T-helper 1 cell treated with Interleukin-12 subunit alpha and Interleukin-12 subunit beta and Interleukin-4 antibody, amounts not matched to agents 30 ng/mL and 1 ng/mL, for 36 hours (primary cell): ENCODE results near the gene C15orf62. TPM values are rescaled to one million over a fixed set of nuclear protein-coding genes. Genes with fewer than 3 reads are reported as not detected.

Source experiments
- intact Hi-C: fragments of 100-400 bp; cut with micrococcal nuclease; formaldehyde crosslinking; loops from one replicate; pipeline ENCODE4 v1.15.1; 2024
- total RNA-seq: library from RNA; stranded (reverse); gene quantifications from 2 replicates; pipeline ENCODE4 v1.2.3, GENCODE V29; 2022

C15orf62 gene
- total RNA-seq, 1 donor from 2014 or later: 0.56 TPM

GRCh38 chr15:40775740-40776536 is 6.2 kb downstream of the C15orf62 start:
- intact Hi-C loops: no loop called here

GRCh38 chr15:40776537-40777141 is 6.9 kb downstream of the C15orf62 start:
- intact Hi-C loops: no loop called here

- intact Hi-C loops: loop anchor here (1.0 to 2.0 kb wide), 7 partner anchors 28 to 263 kb away; partner anchors contain the start of genes RAD51 and RMDN3
Measured at GRCh38 chr15:40782609-40783227, 12.9 kb downstream of the C15orf62 start.

- intact Hi-C loops: no loop called here
Measured at GRCh38 chr15:40785164-40785563, 15.4 kb downstream of the C15orf62 start.

- intact Hi-C loops: no loop called here
Measured at GRCh38 chr15:40785814-40786213, 16.0 kb downstream of the C15orf62 start.

- intact Hi-C loops: loop anchor here (1.0 kb wide), 1 partner anchor 20 kb away; the partner anchor contains the start of genes DNAJC17 and ZFYVE19
Measured at GRCh38 chr15:40787344-40787841, 17.6 kb downstream of the C15orf62 start.

- intact Hi-C loops: loop anchor here (1.0 kb wide), 1 partner anchor 19 kb away; the partner anchor contains the start of genes DNAJC17 and ZFYVE19
Measured at GRCh38 chr15:40787991-40788390, 18.2 kb downstream of the C15orf62 start.

GRCh38 chr15:40789119-40789518 is 19.3 kb downstream of the C15orf62 start:
- intact Hi-C loops: no loop called here

- intact Hi-C loops: no loop called here
Measured at GRCh38 chr15:40789999-40790398, 20.2 kb downstream of the C15orf62 start.

GRCh38 chr15:40790718-40791117 is 20.9 kb downstream of the C15orf62 start:
- intact Hi-C loops: no loop called here

- intact Hi-C loops: no loop called here
Measured at GRCh38 chr15:40792394-40792793, 22.6 kb downstream of the C15orf62 start.

GRCh38 chr15:40793216-40793989 is 23.6 kb downstream of the C15orf62 start:
- intact Hi-C loops: no loop called here

- intact Hi-C loops: no loop called here
Measured at GRCh38 chr15:40796041-40796440, 26.3 kb downstream of the C15orf62 start.

GRCh38 chr15:40796512-40796911 is 26.7 kb downstream of the C15orf62 start:
- intact Hi-C loops: no loop called here

GRCh38 chr15:40799523-40799922 is 29.7 kb downstream of the C15orf62 start:
- intact Hi-C loops: no loop called here

- intact Hi-C loops: no loop called here
Measured at GRCh38 chr15:40803076-40803475, 33.3 kb downstream of the C15orf62 start.

- intact Hi-C loops: no loop called here
Measured at GRCh38 chr15:40803688-40804087, 33.9 kb downstream of the C15orf62 start.

- intact Hi-C loops: loop anchor here (1.0 kb wide), 6 partner anchors 19 to 212 kb away; partner anchors contain the start of genes GCHFR, KNL1, RAD51 and RMDN3
Measured at GRCh38 chr15:40806672-40807027, 36.9 kb downstream of the C15orf62 start.

GRCh38 chr15:40807028-40807887 is 37.5 kb downstream of the C15orf62 start, which contains the start of the genes DNAJC17 and ZFYVE19:
DNAJC17 (minus strand) TSS chr15:40807473; CDS start chr15:40807446, 27 bp downstream.
ZFYVE19 (plus strand) TSS chr15:40807089; CDS start chr15:40807590, 501 bp downstream.
- intact Hi-C loops: loop anchor here (1.0 kb wide), 6 partner anchors 20 to 213 kb away; partner anchors contain the start of genes GCHFR, KNL1, RAD51 and RMDN3
